GM19328 (cell line): ENCODE data around the gene ZNF462.
"Not testable (repeated sequence)": the region's sequence is repeated elsewhere in the genome, so short reads cannot be mapped to it uniquely, and the experiment has no call there.

Experiments used
- ATAC-seq: cut with Tn5 transposase; IDR thresholded peaks from one replicate; pipeline ENCODE4 v1.9.1; 2021; ENCODE audit warnings: mild to moderate bottlenecking, moderate library complexity; ENCODE audit not compliant: unreplicated experiment

ZNF462 gene, protein sequence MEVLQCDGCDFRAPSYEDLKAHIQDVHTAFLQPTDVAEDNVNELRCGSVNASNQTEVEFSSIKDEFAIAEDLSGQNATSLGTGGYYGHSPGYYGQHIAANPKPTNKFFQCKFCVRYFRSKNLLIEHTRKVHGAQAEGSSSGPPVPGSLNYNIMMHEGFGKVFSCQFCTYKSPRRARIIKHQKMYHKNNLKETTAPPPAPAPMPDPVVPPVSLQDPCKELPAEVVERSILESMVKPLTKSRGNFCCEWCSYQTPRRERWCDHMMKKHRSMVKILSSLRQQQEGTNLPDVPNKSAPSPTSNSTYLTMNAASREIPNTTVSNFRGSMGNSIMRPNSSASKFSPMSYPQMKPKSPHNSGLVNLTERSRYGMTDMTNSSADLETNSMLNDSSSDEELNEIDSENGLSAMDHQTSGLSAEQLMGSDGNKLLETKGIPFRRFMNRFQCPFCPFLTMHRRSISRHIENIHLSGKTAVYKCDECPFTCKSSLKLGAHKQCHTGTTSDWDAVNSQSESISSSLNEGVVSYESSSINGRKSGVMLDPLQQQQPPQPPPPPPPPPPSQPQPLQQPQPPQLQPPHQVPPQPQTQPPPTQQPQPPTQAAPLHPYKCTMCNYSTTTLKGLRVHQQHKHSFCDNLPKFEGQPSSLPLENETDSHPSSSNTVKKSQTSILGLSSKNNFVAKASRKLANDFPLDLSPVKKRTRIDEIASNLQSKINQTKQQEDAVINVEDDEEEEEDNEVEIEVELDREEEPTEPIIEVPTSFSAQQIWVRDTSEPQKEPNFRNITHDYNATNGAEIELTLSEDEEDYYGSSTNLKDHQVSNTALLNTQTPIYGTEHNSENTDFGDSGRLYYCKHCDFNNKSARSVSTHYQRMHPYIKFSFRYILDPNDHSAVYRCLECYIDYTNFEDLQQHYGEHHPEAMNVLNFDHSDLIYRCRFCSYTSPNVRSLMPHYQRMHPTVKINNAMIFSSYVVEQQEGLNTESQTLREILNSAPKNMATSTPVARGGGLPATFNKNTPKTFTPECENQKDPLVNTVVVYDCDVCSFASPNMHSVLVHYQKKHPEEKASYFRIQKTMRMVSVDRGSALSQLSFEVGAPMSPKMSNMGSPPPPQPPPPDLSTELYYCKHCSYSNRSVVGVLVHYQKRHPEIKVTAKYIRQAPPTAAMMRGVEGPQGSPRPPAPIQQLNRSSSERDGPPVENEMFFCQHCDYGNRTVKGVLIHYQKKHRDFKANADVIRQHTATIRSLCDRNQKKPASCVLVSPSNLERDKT (N-terminal part only)

DNA sequence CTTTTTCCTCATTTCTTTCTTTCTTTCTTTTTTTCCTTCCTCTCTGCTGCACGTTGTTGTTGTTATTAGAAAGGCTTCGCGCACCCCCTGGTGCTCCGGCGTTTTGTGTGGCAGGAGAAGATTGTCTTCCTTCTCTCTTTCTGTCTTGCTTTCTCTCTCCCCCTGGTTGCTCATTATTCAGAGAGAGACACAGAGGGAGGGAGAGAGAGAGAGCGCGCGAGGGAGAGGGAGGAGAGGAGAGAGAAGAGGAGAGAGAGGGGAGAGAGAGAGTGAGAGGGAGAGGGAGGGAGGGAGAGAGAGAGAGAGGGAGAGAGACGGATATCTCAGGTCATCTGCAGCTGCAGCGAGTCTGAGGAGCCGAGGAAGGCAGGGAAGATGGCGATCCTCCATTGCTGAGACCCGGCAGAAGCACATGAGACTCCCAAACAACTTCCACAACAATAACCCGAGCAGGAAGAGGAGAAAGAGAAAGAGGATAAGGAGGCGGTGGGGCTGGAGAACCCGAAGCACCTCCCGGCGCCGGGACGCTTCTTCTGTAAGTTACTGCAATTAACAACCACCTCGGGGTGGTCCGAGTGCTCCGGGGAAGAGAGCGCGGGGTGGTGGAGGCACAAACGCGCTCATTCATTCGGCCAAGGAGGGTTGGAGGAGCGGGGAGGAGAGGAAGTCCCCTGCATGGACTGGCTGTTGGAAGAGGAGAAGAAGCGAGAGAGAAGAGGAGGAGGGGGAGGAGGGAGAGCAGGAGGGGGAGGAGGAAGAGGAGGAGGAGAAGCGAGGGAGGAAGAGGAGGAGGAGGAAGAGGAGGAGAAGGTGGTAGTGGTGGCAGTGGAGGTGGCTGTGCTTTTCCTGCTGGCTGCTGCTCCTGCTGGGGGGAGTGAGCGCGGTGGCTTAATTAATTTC lies at the start of gene ZNF462:
ZNF462 (plus strand) TSS at position 346 of the 900 bp plus-strand sequence. CDS start 60,218 bp downstream, outside the sequence.
- no peak for ATAC-seq

DNA sequence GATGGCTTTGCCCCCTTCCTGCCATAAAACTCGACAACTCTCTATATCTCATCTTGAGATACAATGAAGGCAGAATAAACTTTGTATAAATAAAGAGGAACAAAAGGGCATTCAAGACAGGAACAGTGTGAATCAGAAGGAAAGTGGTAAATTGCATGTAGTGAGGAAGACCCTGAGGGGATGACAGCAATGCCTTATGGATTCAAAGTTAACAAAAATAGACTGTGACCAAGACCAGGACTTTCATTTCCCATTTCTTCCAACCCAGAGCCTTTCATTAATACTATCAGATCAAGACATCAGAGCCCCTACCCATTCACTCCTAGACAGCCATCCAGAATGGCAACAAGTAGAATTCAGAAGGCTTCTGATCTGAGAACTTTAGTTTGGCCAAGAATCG lies 46.4 kb upstream of the ZNF462 start:
- no peak for ATAC-seq

DNA sequence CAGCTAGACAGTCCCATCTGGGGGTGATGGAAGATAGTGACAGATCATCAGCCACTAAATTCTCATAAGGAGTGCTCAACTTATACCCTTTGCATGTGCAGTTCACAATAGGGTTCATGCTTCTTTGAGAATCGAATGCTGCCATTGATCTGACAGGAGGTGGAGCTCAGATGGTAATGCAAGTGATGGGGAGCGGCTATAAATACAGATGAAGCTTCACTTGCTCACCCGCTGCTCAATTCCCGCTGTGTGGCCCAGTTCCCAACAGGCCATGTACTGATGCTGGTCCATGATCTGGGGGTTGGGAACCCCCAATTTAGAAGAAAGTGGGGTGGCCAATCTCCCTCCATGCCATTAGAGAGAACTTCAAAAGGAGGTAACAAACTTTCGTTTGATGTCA lies 44.9 kb upstream of the ZNF462 start:
- no peak for ATAC-seq

DNA sequence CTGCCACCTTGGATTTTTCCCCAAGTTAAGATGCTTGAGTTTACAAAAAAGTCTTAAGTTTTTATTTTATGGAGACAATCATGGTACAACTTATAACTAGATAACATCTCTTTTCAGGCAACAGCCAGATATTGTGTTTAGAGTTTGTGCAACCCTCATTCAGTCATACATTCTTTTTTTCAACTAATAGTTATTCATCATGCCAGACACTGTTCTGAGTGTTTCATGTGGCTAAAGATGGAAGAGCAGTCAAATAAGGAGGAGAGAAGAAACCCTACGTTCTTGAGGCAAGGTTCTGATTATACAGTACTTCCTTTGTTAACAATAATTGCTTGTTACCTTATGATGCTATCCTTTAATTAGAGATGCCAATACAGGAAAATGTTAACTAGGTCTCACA lies 42.1 kb upstream of the ZNF462 start:
- no peak for ATAC-seq

DNA sequence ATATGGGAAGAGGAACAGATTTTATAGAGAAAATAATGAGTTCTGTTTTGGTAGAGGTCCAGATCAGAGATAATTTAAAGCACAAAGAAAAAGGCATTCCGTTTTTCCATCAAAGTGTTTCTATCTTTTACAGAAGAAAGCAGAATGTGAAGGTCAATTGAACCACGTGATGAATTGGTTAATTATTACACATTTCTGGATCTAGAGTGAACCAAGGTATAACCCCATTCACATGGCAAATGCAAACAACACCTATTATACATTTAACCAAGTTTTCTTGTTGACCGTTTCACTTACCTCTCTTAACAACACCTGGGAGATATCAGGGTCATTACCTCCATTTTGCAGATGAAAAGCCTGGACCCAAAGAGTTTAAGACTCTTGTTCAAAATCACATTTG lies 34.9 kb upstream of the ZNF462 start:
- ATAC-seq = no peak

DNA sequence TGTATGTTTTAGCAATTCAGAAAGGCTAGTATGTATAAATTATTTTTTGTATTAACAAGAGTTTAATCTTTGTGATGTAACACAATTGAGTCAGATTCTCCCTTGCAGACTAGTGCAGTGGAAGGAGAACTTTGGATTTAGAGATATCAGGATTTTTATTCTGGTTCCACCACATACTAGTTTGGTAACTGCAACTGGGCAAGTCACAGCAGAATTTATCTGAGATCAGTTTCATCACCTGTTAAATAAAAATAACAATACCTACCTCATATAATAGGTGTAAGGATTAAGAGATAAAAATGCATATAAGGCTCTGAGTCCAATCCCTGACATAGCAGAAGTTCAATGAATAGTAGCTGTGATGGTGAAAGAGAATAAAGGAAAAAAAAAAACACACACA lies 34.0 kb upstream of the ZNF462 start:
- no peak for ATAC-seq

DNA sequence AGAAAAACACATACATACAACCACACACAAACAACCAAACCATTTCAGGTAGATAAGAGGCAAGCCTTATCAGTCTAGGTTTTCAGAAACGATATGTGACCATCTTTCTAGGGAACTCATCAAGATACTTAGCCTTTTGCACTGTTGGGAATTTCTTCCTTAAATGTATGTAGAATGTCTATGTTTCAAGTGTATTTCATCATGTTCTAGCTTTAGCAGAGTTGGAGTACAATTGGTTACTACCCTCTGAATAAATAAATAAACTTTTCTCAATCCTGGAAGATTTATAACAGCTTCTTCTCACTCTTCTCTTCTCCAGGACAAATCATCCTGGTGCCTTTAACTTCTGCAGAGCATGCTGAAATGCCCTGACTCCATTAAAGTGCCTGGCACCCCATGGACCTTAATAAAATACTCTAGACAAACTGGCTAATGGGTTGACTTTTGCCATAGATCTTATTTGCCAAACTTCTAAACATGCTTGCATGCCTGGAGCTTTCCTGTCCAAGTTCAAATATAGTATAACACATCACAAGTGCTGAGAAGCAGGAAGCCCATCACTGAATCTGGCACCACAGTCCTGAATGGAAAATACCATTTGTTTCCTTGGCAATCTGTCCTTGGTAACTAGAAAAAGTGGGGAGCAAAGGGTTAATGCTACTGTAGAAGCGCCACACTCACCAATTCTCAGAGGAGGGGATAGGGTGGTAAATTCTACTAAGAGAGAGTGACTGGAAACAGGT lies 33.1 kb upstream of the ZNF462 start:
- ATAC-seq = no peak

DNA sequence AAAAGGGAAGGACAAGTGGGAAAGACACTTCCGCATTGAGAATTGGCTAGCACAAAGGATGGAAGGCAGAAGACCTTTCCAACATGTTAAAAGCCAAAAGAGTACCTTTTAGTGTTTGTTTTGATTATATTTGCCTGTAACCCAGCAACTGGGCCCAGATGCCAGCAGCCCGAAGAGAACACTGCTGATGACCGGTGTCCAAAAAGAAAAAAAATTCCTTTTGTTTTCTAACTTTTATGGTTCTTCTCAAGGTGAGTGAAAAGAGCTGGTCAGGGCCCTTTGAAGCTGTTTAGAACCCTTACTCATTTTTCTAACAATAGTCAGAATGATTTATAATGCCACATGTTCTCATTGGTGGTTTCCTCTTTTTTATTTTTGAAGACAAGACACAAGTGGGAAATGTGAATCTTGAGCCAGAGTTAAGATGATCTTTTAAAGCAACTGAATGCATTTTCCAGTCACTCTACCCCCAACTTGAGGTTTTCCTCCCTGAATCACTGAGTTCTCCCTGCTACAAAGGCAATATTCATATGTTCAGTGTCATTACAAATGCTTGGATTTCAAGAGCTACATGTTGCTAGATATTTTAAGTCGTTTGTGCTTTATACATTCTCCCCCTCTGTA lies 32.3 kb upstream of the ZNF462 start:
- no peak for ATAC-seq

DNA sequence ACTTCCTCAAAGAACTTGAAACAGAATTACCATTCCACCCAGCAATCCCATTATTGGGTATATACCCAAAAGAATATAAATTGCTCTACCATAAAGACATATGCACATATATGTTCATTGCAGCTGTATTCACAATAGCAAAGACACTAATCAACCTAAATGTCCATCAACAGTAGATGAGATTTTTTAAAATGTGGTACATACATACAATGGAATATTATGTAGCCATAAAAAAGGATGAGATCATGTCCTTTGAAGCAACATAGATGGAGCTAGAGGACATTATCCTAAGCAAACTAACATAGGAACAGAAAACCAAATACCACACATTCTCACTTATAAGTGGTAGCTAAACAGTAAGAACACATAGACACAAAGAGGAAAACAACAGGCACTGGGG lies 28.1 kb upstream of the ZNF462 start:
- ATAC-seq = no peak

DNA sequence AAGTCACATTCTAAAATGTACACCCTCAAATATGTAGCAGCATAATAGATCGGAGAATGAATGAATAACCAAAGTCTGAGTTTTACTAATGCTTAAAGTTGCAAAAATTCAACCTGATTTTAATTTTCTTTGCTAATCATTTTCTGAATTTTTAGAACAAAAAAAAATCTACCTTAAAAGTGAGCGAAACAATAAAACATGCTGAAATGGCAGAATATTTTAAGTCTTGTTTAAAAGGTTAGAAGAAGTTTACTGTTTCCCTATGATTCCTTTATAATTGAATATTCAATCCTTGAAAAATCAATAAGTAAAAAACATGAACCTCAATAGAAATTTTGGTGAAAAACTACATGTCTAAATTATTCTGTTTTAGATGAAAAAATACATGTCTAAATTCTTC lies 27.1 kb upstream of the ZNF462 start:
- ATAC-seq = no peak

DNA sequence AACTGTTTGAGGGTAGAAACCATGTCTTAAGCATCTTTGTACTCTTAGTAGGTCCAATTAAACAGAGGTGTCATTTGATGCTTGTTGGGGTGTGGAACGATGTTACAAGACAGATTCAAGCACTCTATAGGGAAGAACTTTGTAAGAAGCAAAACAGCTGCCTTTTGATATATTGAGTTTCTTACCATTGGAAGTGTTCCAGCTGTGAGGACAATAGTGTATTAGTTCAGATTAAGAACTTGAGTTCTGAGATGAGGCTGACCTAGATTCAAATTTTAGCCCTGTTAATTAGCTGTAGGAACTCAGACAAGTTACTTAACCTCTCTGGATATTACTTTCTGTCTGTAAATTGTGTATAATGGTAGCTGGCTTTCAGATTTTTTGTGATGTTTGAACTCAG lies 19.6 kb upstream of the ZNF462 start:
- no peak for ATAC-seq

DNA sequence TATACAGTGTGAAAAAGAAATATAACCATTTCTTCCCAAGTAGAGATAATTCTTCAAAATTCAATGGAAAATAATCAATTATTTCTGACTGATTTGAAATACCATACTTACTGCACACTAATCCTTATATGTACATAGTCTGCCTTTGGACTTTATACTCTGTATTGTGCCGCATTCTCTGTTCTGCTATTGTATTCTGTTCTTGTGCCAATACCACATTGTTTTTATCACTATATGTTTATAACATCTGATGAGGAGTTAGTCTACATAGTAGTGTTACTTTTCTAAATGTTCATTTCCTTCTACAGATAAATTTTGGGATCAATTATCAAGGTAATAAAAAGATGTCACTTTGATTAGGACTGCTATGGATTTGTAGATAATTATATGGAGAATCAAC lies 16.7 kb upstream of the ZNF462 start:
- ATAC-seq = no peak

DNA sequence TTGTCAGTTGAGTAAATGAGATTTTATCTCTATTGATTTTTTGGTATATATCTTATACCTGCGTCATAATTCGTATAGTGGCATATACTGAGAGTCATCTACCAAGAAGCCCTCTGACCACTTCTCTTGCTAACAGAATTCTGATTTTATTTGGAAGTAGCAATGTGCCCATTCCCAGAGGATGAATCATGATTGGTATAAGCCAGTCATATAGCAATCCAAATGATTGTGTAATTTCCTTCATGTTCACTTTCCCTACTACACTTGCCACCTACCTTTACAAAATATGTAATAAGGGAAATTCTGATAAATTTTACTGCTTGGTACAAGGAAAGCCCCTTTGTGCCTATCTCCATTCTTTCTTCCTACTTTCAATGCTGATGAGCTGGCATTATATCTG lies 16.1 kb upstream of the ZNF462 start:
- ATAC-seq = no peak

DNA sequence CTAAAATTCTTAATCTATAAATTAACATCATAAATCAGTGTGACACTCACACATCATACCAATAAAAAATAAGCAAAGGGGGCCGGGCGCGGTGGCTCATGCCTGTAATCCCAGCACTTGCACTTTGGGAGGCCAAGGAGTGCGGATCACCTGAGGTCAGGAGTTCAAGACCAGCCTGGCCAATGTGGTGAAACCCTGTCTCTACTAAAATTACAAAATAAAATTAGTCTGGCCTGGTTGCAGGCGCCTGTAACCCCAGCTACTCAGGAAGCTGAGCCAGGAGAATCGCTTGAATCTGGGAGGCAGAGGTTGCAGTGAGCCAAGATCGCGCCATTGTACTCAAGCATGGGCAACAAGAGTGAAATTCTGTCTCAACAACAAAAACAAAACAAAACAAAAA lies 11.3 kb upstream of the ZNF462 start:
- not testable (repeated sequence) for ATAC-seq

DNA sequence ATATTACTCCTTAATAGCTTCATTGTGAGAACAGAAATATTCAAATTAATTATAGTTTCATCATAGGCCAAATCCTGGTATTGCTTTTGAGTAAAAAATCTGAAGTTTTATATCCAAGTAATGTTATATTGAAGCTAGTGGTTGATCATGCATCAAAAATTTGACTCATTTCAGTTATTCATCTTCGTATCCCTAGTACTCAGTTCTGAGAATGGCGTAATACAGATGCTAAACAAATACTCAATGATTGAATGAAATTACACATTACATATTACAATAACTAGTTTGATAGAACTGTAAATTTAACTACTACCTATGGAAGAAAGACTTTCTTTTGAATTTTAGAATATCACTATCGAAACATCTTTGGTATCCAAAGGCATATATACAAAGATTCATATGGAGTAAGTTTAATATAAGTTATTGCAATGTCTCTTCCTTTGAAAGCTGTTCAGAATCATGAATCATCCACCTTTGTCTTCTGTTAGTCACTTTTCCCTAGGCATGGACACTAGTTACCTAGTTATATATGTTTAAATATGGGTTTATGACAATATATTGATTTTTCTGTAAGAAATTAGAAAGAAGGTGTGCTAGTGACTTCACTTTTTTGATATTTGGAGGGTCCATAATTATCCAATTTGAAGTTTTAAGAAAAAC lies 5.0 kb upstream of the ZNF462 start:
- ATAC-seq = no peak

DNA sequence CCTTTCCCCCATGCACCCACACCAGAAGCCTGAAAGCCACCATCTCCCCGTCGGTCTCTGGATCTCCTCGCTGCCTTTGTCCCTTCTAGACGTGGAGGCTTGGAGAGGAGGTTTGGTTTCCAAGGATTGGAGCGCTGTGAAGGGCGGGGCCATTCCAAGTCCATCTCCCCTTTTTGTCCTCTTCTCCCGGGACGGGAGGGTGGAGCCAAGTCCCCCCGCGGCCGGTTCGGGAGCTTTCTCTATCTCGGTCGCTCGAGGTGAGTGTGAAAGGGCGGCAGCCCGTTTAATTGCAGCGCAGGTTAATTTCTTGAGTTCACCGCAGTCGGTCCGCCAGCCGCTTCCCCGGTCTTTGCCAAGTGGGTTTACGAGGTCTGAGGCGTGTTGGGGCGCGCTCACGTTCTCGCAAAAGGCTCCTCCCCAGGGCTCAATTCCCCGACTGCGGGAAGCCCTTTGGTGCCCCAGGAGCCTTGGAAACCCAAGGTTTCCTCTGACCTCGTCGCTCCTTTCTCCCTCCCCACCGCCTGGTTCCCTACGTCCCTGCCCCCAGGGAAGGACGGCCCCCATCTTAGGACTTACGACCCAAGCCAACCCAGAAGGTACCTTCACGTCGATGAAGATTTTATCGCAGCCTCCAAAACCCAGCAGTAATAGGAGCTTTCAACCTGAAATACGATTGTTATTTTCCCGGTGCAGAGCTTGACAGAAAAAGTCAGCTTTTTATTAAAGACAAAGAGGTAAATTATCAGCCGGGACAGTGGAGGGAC lies 2.8 kb upstream of the ZNF462 start:
- no peak for ATAC-seq

DNA sequence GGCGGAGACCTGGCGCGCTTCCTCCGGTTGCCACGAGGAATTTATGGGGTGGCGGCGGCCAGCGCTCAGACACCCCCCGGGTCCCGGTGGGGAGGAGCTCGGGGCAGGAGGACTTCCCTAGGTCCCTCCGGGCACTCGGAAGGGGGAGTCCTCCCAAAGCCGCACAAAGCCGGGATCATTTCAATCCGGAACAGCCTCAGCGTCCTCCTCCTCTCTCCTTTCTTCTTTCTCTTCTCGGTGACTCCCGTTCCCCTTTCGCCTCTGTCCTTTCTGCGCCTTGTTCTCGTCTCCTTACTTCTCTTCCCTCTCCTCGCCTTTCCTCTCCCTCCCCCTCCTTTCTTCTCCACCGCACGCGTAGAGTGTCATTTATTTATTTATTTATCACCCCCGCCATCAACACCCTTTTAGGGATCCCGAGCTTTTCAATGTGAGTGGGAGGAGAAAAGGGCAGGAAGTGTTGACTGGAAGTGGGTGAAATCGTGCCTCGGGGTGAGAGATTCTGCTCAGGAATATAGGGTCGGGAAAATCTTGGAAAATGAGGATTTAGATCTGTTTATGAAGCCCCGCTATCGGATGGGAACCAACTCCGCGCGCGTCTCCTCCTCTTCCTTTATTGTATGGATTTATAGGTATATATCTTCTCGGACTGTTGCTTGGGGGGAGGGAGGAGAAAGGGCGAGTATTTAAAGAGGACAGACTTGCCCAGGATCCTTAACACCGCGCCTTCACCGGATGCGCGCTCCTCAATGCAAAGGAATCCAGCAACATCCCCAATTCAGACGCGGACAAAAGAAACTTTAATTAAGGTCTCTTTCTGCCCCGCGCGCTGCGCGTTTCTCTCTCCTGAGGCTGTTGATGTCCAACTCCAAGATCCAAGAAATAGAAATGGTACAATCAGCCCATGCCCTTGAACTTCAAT lies 2.0 kb upstream of the ZNF462 start:
- ATAC-seq = no peak
